ENCODE measurements around the gene UBQLN1. TPM values are rescaled to one million over a fixed set of nuclear protein-coding genes. Genes with fewer than 3 reads are reported as not detected.

The UBQLN1 gene
- polyA plus RNA-seq, 1 donor from 2014 or later, result 136 TPM

Other genes starting within 250 kb of the UBQLN1 start
- 18.7 TPM for gene FRMD3, start 169.6 kb downstream of the UBQLN1 start, polyA plus RNA-seq (ENCODE audit: insufficient read depth, low read depth, low replicate concordance)
- gene IDNK, start 84.8 kb downstream of the UBQLN1 start, polyA plus RNA-seq (ENCODE audit: insufficient read depth, low read depth, low replicate concordance), result 12.4 TPM
- 14.5 TPM for gene GKAP1, start 109.8 kb upstream of the UBQLN1 start, polyA plus RNA-seq (ENCODE audit: insufficient read depth, low read depth, low replicate concordance)
- 1.9 TPM for gene KIF27, start 213.5 kb upstream of the UBQLN1 start, polyA plus RNA-seq (ENCODE audit: insufficient read depth, low read depth, low replicate concordance)

All from brain (organoid and tissue), 1 donor.